Jurkat, Clone E6-1 (cell line): Measurements from ENCODE around the gene CFAP210. TPM values are rescaled to one million over a fixed set of nuclear protein-coding genes. Genes with fewer than 3 reads are reported as not detected.

Experiments used
- DNase-seq: peaks from one replicate; pipeline ENCODE4 v3.0.0-alpha.2; 2011; ENCODE audit warnings: low read depth, low spot score
- H3K4me3 ChIP-seq: 2 replicates; pipeline ENCODE4 v1.5.1; 2011; ENCODE audit warnings: mild to moderate bottlenecking, low read length, control low read depth, moderate library complexity
- polyA plus RNA-seq: library from polyadenylated mRNA; unstranded; fragments of >200 nt; gene quantifications from one replicate; pipeline ENCODE4 v1.2.1, GENCODE V29; 2012; ENCODE audit warnings: missing spikeins; ENCODE audit not compliant: insufficient read length, insufficient read depth

Gene CFAP210
- 0.53 TPM for polyA plus RNA-seq

- peak; percentile 90 for DNase-seq
- H3K4me3 ChIP-seq = peak within 1 kb of the TSS; percentile 84
Observed at GRCh38 chr2:169694113-169694893, at the start of gene CFAP210, which contains the start of gene PHOSPHO2. Gene CFAP210, minus strand, starts transcription at chr2:169694405. Its CDS starts 78 bp downstream, at chr2:169694327. Gene PHOSPHO2, plus strand, starts transcription at chr2:169694469. Its CDS starts 6,503 bp downstream, at chr2:169700972.

GRCh38 chr2:169743549-169743948 lies 49.3 kb upstream of the CFAP210 start:
- H3K4me3 ChIP-seq = no peak overlapping the region
- DNase-seq = no peak

GRCh38 chr2:169739351-169739750 lies 45.1 kb upstream of the CFAP210 start:
- H3K4me3 ChIP-seq = no peak overlapping the region
- no peak for DNase-seq

GRCh38 chr2:169738566-169739229 lies 44.5 kb upstream of the CFAP210 start:
- DNase-seq = no peak

GRCh38 chr2:169736902-169737301 lies 42.7 kb upstream of the CFAP210 start:
- DNase-seq = no peak
- no peak overlapping the region for H3K4me3 ChIP-seq

More at GRCh38 chr2:169738566-169739229, 44.5 kb upstream of the CFAP210 start:
- no peak overlapping the region for H3K4me3 ChIP-seq

GRCh38 chr2:169735623-169736022 lies 41.4 kb upstream of the CFAP210 start:
- DNase-seq = no peak
- H3K4me3 ChIP-seq = no peak overlapping the region

GRCh38 chr2:169734169-169734847 lies 40.1 kb upstream of the CFAP210 start:
- DNase-seq = peak; percentile 18
- H3K4me3 ChIP-seq = peak overlapping the region; percentile 80

- DNase-seq = peak; percentile 82
- H3K4me3 ChIP-seq = peak overlapping the region; percentile 80
Observed at GRCh38 chr2:169732583-169733358, 38.6 kb upstream of the CFAP210 start.

GRCh38 chr2:169732075-169732474 lies 37.9 kb upstream of the CFAP210 start:
- no peak for DNase-seq
- no peak overlapping the region for H3K4me3 ChIP-seq

GRCh38 chr2:169729274-169729605 lies 35.0 kb upstream of the CFAP210 start:
- DNase-seq = no peak
- no peak overlapping the region for H3K4me3 ChIP-seq

GRCh38 chr2:169727065-169727464 lies 32.9 kb upstream of the CFAP210 start:
- no peak for DNase-seq
- H3K4me3 ChIP-seq = no peak overlapping the region

- H3K4me3 ChIP-seq = no peak overlapping the region
- DNase-seq = no peak
Observed at GRCh38 chr2:169721016-169721415, 26.8 kb upstream of the CFAP210 start.

GRCh38 chr2:169718930-169719504 lies 24.8 kb upstream of the CFAP210 start:
- no peak overlapping the region for H3K4me3 ChIP-seq
- no peak for DNase-seq

- no peak overlapping the region for H3K4me3 ChIP-seq
- no peak for DNase-seq
Observed at GRCh38 chr2:169717691-169718063, 23.5 kb upstream of the CFAP210 start.

- DNase-seq = no peak
- H3K4me3 ChIP-seq = no peak overlapping the region
Observed at GRCh38 chr2:169716938-169717690, 22.9 kb upstream of the CFAP210 start.

- DNase-seq = no peak
- no peak overlapping the region for H3K4me3 ChIP-seq
Observed at GRCh38 chr2:169716238-169716886, 22.2 kb upstream of the CFAP210 start.

- DNase-seq = no peak
- no peak overlapping the region for H3K4me3 ChIP-seq
Observed at GRCh38 chr2:169715379-169716237, 21.4 kb upstream of the CFAP210 start.
